HEK293 (cell line): Measurements from ENCODE around the gene HMGN1.

Experiments used
- ATF2 ChIP-seq: fragments of 450-650 bp; formaldehyde crosslinking; IDR thresholded peaks from 2 replicates; pipeline ENCODE4 v1.5.1; 2016; ENCODE audit warnings: missing biosample characterization, missing genetic modification characterization, low read depth
- FEZF1 ChIP-seq: fragments of 450-650 bp; formaldehyde crosslinking; IDR thresholded peaks from 2 replicates; pipeline ENCODE4 v1.5.1; 2016; ENCODE audit warnings: missing biosample characterization, missing genetic modification characterization
- HIC1 ChIP-seq: fragments of 450-650 bp; formaldehyde crosslinking; IDR thresholded peaks from 2 replicates; pipeline ENCODE4 v1.5.1; 2016; ENCODE audit warnings: missing biosample characterization, missing genetic modification characterization
- HOXA7 ChIP-seq: sonication (generic); formaldehyde crosslinking; IDR thresholded peaks from 2 replicates; pipeline ENCODE4 v1.8.1; 2022; ENCODE audit warnings: missing genetic modification reagents, borderline replicate concordance
- PATZ1 ChIP-seq: fragments of 450-650 bp; formaldehyde crosslinking; IDR thresholded peaks from 2 replicates; pipeline ENCODE4 v1.5.1; 2016; ENCODE audit warnings: missing biosample characterization, missing genetic modification characterization
- SP3 ChIP-seq: fragments of 450-650 bp; formaldehyde crosslinking; IDR thresholded peaks from 2 replicates; pipeline ENCODE4 v1.5.1; 2016; ENCODE audit warnings: missing biosample characterization, missing genetic modification characterization
- ZBTB26 ChIP-seq: fragments of 450-650 bp; formaldehyde crosslinking; optimal IDR thresholded peaks from 2 replicates; pipeline ENCODE3; 2016; ENCODE audit warnings: missing biosample characterization, mild to moderate bottlenecking, missing genetic modification characterization
- ZBTB8A ChIP-seq: fragments of 450-650 bp; formaldehyde crosslinking; IDR thresholded peaks from 2 replicates; pipeline ENCODE4 v1.5.1; 2016; ENCODE audit warnings: missing biosample characterization, missing genetic modification characterization
- ZFP41 ChIP-seq: fragments of 450-650 bp; formaldehyde crosslinking; IDR thresholded peaks from 2 replicates; pipeline ENCODE4 v1.5.1; 2016; ENCODE audit warnings: missing biosample characterization, missing genetic modification characterization, borderline replicate concordance
- ZNF114 ChIP-seq: fragments of 450-650 bp; formaldehyde crosslinking; IDR thresholded peaks from 2 replicates; pipeline ENCODE4 v1.5.0; 2017; ENCODE audit warnings: missing biosample characterization, missing genetic modification characterization
- ZNF184 ChIP-seq: fragments of 450-650 bp; IDR thresholded peaks from 2 replicates; pipeline ENCODE4 v1.5.1; 2018; ENCODE audit warnings: missing biosample characterization, mild to moderate bottlenecking, missing genetic modification characterization
- ZNF280D ChIP-seq: fragments of 450-650 bp; formaldehyde crosslinking; IDR thresholded peaks from 2 replicates; pipeline ENCODE4 v1.5.1; 2016; ENCODE audit warnings: missing biosample characterization, missing genetic modification characterization
- ZNF324 ChIP-seq: fragments of 450-650 bp; formaldehyde crosslinking; IDR thresholded peaks from 2 replicates; pipeline ENCODE4 v1.5.1; 2016; ENCODE audit warnings: missing biosample characterization, missing genetic modification characterization
- ZNF341 ChIP-seq: fragments of 450-650 bp; formaldehyde crosslinking; IDR thresholded peaks from 2 replicates; pipeline ENCODE4; 2016; ENCODE audit warnings: low read depth, missing biosample characterization, missing genetic modification characterization
- ZNF391 ChIP-seq: fragments of 450-650 bp; formaldehyde crosslinking; IDR thresholded peaks from 2 replicates; pipeline ENCODE4 v1.5.1; 2016; ENCODE audit warnings: low read depth, missing biosample characterization, missing genetic modification characterization, borderline replicate concordance
- ZNF398 ChIP-seq: fragments of 450-650 bp; formaldehyde crosslinking; IDR thresholded peaks from 2 replicates; pipeline ENCODE4 v1.5.1; 2017; ENCODE audit warnings: missing biosample characterization, missing genetic modification characterization
- ZNF404 ChIP-seq: fragments of 450-650 bp; formaldehyde crosslinking; IDR thresholded peaks from 2 replicates; pipeline ENCODE4 v1.5.1; 2017; ENCODE audit warnings: missing biosample characterization, missing genetic modification characterization
- ZNF433 ChIP-seq: fragments of 450-650 bp; formaldehyde crosslinking; IDR thresholded peaks from 2 replicates; pipeline ENCODE4 v1.5.1; 2016; ENCODE audit warnings: missing biosample characterization, missing genetic modification characterization, low read depth
- ZNF530 ChIP-seq: fragments of 450-650 bp; formaldehyde crosslinking; IDR thresholded peaks from 2 replicates; pipeline ENCODE4 v1.5.1; 2016; ENCODE audit warnings: low read depth, missing biosample characterization, missing genetic modification characterization
- ZNF561 ChIP-seq: fragments of 450-650 bp; IDR thresholded peaks from 2 replicates; pipeline ENCODE4 v1.5.1; 2018; ENCODE audit warnings: missing biosample characterization, missing genetic modification characterization, borderline replicate concordance
- ZNF610 ChIP-seq: fragments of 450-650 bp; formaldehyde crosslinking; IDR thresholded peaks from 2 replicates; pipeline ENCODE4 v1.5.1; 2016; ENCODE audit warnings: missing biosample characterization, missing genetic modification characterization, borderline replicate concordance
- ZNF623 ChIP-seq: fragments of 450-650 bp; formaldehyde crosslinking; IDR thresholded peaks from 2 replicates; pipeline ENCODE4 v1.5.1; 2016; ENCODE audit warnings: missing biosample characterization, missing genetic modification characterization
- ZNF768 ChIP-seq: fragments of 450-650 bp; formaldehyde crosslinking; IDR thresholded peaks from 2 replicates; pipeline ENCODE4 v1.5.1; 2018; ENCODE audit warnings: missing biosample characterization, mild to moderate bottlenecking, missing genetic modification characterization
- ZNF791 ChIP-seq: fragments of 450-650 bp; formaldehyde crosslinking; IDR thresholded peaks from 2 replicates; pipeline ENCODE4 v1.5.1; 2016; ENCODE audit warnings: missing biosample characterization, missing genetic modification characterization
- ZNF792 ChIP-seq: fragments of 450-650 bp; formaldehyde crosslinking; IDR thresholded peaks from 2 replicates; pipeline ENCODE4 v1.5.1; 2016; ENCODE audit warnings: missing biosample characterization, missing genetic modification characterization
- ZNF830 ChIP-seq: fragments of 450-650 bp; IDR thresholded peaks from 2 replicates; pipeline ENCODE4 v1.5.0; 2018; ENCODE audit warnings: missing biosample characterization, missing genetic modification characterization, low read depth, mild to moderate bottlenecking, moderate library complexity

HMGN1 gene

GRCh38 chr21:39348355-39349210, at the start of gene HMGN1 (continued):
- TF ChIP-seq ZNF433 (no peak), ZNF280D (tag by site-specific recombination) (no peak), HIC1 (tag by site-specific recombination) (no peak), ZNF391 (tag by site-specific recombination) (0 out of 2 replicates have a peak, but pooled peaks have one; percentile 21), HOXA7 (no peak), PATZ1 (tag by site-specific recombination) (peak; percentile 55; the same call in 1 of the 2 replicates), ZNF324 (no peak), FEZF1 (no peak), ZNF184 (tag by site-specific recombination) (0 out of 2 replicates have a peak, but pooled peaks have one; percentile 20), ZNF530 (tag by site-specific recombination) (no peak), ZNF114 (tag by site-specific recombination) (no peak), ZNF404 (no peak), ATF2 (tag by site-specific recombination) (peak; percentile 68), ZFP41 (tag by site-specific recombination) (no peak), ZNF791 (tag by site-specific recombination) (no peak), ZNF561 (tag by site-specific recombination) (no peak; the same call in 1 of the 2 replicates), ZNF341 (tag by site-specific recombination) (peak; percentile 84), ZBTB26 (tag by site-specific recombination) (peak; percentile 84), ZNF830 (tag by site-specific recombination) (no peak), ZNF398 (tag by site-specific recombination) (peak; percentile 75), SP3 (tag by site-specific recombination) (no peak), ZNF623 (no peak), ZNF610 (tag by site-specific recombination) (no peak), ZNF792 (tag by site-specific recombination) (no peak), ZNF768 (no peak), ZBTB8A (tag by site-specific recombination) (peak; percentile 45; the same call in 1 of the 2 replicates)
